ENCODE results near the gene LRP4.

The LRP4 gene

DNA sequence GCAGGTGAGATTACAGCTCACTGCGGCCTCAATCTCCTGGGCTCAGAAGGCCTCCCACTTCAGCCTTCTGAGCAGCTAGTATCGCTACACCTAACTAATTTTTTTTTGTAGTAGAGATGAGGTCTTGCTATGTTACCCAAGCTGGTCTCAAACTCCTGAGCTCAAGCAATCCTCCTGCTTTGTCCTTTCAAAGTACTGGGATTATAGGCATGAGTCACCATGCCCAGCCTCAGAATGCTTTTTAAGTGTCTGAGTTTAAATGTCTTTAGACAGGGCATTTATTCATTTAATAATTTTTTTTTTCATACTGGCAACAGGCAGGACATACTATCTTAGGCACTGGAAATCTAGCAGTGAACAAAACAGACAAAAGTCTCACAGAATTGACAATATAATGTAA is 27.7 kb downstream of the LRP4 start:
- no peak for DNase-seq

DNA sequence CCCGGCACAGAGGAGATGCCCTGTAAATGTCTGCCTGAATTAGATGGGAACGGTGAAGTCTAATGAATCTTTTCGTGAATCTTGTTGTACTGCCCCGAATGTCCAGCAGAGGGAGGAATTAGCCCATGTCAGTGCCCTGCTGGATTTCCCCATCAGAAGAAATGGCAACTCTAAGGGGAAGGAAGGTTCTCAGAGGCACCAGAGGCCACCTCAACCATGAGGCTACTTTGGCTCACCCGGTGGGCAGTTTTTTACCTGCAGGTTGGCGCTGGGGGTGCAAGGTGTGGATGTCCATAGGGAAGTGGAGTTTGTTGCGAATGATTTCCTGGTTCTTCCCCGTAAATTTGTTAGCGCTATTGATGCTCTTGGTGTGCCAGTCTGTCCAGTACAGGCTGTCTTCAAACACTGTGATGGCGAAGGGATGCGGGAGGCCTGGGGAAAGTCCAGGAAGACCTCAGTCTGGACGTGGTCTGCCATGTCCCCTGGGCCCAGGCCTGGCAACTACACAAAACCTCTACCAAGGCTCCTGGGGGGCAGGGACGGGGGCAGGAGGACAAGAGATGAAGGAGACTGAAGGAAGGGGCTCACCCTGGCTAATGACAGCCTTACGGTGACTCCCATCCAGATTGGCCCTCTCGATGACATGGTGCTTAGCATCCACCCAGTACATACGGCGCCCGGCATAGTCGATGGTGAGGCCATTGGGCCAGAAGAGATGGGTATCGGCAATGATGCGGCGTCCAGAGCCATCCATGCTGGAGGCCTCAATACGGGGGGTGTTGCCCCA is 28.5 kb downstream of the LRP4 start:
- peak; percentile 66 to 71 for DNase-seq

- DNase-seq = no peak
These were observed 29.1 kb downstream of the LRP4 start for GRCh38 chr11:46889251-46889650.

GRCh38 chr11:46888636-46889035 is 29.7 kb downstream of the LRP4 start:
- DNase-seq = no peak

DNA sequence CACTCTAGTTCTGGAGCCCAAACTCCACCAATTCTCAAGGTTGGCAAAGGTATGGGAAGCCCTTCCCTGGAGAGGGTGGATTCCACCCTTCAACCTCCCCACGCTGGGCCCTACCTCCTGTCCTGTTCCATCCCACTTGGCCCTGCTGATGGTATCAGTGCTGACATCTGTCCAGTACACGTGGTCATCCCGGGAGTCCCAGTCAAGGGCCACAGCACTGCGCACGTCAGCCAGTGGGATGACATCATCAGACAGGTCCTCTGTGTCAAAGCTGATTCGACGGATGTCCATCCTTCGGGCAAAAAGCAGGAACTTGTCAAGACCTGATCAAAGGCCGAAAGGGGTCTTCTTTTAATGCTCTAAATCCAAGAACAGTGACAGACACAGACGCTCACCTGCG is 32.1 kb downstream of the LRP4 start:
- DNase-seq = no peak

DNA sequence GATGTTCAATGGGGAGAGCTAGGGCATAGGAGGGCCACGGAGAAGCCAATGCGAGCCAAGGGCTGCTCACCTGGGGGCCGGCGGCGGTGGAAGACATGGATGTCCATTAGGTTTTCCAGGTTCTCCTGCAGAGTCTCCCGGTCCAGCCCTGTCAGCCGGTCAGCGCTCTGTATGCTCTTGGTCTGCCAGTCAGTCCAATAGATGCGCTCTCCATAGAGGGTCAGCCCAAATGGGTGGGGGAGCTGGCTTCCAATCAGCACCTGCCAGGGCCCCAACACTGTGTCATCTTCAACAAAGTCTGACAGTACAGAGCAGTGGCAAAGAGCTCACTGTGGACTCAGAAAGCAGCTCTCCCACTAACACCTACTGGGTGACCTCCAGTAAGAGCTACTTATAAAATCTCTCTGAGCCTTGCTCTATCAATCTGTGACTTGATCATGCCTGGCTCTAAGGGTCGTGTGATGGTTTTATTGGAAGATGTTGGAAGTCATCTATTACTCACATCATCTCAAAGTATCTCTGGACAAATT is 39.2 kb downstream of the LRP4 start:
- DNase-seq = no peak

DNA sequence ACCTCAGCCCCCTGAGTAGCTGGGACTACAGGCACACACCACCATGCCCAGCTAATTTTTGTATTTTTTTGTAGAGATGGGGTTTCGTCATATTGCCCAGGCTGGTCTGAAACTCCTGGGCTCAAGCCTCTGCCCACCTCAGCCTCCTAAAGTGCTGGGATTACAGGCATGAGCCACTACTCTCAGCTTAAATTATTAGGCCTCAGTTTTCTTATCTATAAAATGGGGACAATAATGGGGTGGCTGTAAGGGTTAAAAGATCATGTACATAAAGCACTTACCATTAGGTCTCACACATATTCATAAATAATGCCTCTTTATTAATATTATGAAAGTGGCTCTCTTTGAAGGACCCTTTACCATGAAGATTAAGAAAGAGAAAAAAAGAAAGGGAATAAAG is 40.8 kb downstream of the LRP4 start:
- no peak for DNase-seq

- DNase-seq = no peak
These were observed 41.9 kb downstream of the LRP4 start for GRCh38 chr11:46876471-46876870.

GRCh38 chr11:46874586-46874985 is 43.8 kb downstream of the LRP4 start:
- DNase-seq = no peak

DNA sequence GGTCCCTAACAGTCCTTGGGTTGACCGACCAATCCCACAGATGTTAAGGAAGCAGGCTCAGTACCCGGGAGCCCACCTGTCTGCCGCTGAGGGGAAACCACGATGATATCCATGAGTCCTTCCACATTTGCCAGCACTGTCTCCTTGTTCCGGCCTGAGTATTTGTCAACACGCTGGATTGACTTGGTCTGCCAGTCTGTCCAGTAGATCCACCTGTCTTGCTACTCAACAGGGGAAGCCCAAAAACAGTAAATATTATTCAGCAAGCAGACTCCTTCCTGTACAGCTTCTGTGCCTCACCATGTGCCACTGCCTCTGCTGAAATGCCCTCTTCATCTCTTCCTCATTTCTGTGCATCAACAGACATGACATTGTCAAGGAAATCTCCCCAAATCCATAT is 49.4 kb downstream of the LRP4 start:
- DNase-seq = no peak

- no peak for DNase-seq
These were observed 53.0 kb downstream of the LRP4 start for GRCh38 chr11:46865340-46865739.

GRCh38 chr11:46860218-46860617 is 58.1 kb downstream of the LRP4 start:
- DNase-seq = no peak

- no peak for DNase-seq
These were observed 59.3 kb downstream of the LRP4 start for GRCh38 chr11:46858920-46859546.

GRCh38 chr11:46857666-46858065 is 60.7 kb downstream of the LRP4 start:
- no peak for DNase-seq

DNA sequence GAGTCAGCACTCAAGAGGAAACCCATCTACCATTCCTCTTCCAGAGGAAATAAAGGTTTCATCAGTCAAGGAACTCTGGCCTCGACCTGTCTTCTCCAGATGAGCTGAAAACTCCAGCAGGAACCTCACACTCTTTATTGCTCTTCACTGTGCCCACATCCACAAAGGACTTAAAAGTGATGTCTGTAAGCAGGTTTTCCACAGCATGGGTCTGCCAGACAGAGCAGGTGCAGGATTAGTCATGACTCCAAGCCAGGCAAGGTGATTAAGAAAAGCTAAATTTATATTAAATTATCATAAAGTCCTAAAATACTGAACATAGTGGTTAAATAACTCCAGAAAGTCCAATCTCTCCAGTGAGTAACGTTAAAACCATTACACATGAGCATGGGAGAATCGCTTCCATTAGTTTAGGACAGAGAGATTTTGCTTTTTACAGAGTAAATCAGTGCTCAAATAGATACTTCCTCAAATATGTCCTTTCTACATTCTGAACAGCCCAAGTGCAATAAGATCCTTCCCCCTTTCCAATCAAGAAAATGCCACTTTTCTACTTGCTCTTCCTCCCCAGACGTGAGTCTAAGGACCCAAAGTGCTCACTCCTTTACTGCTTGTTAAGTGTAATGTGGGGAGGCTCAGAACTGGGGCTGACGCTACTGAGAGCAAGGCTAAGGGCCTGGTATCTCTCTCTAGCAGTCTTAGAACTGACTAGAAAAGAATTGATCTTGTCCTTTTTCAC is 61.6 kb downstream of the LRP4 start:
- no peak for DNase-seq

DNA sequence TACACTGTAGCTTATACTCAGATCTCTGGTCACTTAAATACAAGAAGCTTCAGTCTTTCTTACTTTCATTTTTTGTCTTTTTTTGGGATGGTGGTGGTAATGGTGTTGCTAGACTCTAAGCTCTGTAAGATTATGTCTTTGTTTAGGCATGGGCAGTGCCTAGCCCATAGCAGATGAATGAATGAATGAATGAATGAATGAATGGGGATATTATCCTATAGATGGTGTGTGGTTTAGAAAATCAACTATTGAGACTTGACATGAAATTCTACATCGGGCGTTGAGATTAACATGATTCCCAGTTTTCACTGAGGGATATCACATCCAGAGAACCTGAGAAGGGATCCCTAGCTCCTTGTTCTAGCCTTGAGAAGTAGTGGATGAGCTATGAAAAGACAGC is 62.5 kb downstream of the LRP4 start:
- DNase-seq = no peak

DNA sequence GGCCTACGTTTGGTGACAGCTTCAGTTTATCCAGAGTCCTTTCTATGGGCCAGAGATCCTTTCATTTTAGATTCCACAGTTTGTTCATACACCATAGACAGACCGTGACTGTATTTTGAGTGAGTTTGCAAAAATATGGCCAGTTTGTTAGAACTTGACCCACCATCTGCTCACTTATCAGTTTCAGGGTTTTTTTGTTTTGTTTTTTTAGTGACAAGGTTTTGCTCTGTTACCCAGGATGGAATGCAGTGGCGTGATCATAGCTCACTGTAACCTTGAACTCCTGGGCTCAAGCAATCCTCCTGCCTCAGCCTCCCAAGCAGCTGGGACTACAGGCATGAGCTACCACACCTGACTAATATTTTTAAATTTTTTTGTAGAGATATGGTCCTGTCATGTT is 63.2 kb downstream of the LRP4 start:
- no peak for DNase-seq

GRCh38 chr11:46850829-46851380 is 67.4 kb downstream of the LRP4 start:
- DNase-seq = no peak

- DNase-seq = no peak
These were observed 68.7 kb downstream of the LRP4 start for GRCh38 chr11:46849631-46850030.

GRCh38 chr11:46846510-46846830 is 71.9 kb downstream of the LRP4 start:
- DNase-seq = no peak

DNA sequence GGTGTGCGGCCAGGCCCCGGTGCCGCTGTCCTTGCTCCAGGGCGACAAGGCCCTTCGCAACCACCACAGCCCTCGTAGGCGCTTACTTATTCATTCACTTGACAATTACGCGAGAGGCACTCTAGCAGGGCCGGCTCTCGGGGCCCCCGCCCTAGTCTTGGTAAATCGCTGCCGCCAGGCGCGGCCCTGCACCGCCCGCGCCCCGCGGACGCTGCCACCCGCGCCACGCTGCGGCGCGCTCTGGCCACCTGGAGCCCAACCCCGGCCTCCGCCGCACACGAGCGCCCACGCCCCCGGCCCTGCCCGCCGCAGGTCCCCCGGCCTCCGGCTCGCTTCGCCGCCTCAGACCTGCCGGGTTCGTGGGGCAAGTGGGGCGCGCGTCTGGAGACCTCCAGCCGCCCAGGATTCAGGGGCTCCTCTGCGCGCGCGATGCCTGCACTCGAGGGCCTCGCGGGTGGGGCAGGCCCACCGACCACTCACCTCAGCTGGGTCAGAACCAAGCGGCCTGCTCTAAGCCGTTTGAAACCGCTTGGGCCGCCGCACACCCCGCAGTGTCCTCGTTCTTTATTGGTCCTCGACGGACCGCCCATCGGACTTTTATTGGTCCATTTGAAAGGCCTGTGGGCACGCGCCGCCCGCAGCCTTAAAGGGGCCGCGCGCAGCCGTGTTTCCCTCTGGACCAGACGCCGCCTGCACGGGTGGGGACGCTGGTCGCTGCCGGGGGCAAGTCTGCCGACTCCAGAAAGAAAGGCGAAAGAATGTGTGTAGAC is 72.4 kb downstream of the LRP4 start, which contains the start of gene CKAP5:
CKAP5 (minus strand) TSS at position 541 of the 770 bp plus-strand sequence. CDS start 25,049 bp downstream, outside the sequence.
- peak; percentile 77 to 78 for DNase-seq

GRCh38 chr11:46845440-46845739 is 73.0 kb downstream of the LRP4 start:
- DNase-seq = no peak

DNA sequence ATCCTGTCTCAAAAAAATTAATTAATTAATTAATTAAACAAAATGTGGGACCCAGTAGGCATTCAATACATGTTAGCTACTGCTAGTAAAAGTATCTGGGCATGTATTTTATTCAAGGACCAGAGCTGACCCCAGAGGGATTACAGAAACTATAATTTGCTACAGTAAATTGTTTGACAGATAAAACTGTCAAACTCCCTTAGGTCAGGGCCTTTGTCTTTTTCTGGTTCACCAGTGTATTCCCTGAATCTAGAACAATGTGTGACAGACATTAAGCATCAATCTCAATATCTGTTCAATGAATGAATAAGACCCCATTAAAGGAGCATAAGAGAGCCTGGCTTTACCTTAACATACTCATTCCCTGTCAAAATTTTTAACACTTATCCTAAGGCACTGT is 78.2 kb downstream of the LRP4 start:
- DNase-seq = no peak
